ENCODE results near the gene NPSR1.
A peak's percentile ranks its signal among the peaks of the same experiment; 100 is the strongest.
"Not testable (repeated sequence)": the region's sequence is repeated elsewhere in the genome, so short reads cannot be mapped to it uniquely, and the experiment has no call there.

The NPSR1 gene

GRCh38 chr7:34759477-34760125 lies 101.6 kb downstream of the NPSR1 start:
- peak in 3 of 4 experiments; percentile 3 to 18 (median 17) for DNase-seq

DNA sequence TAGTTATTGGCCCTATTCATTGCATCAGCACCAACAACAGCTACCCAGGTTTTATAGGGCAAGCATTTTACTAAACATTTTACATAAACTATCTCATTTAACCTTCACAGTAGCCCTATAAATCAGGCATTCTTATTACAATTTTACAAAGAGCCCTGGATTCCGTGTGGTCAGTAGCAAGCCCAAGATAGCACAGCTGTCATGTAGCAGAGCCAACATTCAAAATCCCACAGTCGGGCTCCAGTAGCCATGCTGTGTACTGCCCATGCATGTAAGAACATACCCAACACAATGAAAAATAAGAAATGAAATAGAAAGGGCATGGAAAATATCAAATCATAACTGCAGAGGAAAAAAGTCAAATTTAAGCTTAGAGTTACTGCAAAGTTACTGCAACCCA lies 102.3 kb downstream of the NPSR1 start:
- no peak for DNase-seq

DNA sequence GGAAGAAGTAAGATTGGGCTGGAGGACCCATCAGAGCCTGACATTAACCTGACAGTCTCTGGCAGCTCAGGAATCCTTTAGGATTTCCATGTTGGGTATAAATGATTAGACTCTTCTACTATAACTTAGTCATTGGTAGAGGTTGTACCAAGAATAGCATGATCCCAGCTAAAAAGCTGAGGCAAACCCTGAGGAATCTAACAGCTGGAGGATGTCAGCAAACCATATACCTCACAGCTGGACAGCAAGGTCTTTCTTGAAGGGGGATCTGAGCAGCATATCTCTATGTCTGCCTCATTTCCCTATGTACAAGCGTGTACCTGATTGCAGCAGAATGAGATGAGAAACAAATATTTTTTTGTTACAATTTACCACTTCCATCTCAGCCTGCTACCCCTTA lies 103.2 kb downstream of the NPSR1 start:
- DNase-seq = no peak

DNA sequence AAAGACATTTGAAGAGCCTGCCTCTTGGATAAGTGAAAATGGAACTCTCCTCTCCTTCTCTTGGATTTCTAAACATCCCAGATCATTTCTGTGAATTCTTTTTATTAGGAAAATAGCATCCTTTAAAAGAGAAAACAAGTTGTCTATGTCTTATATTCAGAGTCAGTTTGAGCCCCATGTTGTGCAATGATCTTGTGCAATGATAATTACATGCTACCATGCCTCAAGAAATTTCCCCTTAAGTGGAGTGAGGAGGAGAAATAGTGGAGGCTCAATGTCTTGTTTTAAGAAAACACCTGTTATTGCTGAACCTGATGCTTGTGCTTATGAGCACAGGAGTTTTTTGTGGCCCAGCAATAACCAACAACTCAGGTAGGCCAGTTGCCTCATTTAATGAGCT lies 103.6 kb downstream of the NPSR1 start:
- peak in 2 of 4 experiments; percentile 30 to 32 for DNase-seq

GRCh38 chr7:34762764-34763163 lies 104.7 kb downstream of the NPSR1 start:
- peak in 2 of 4 experiments; percentile 33 to 61 for DNase-seq

GRCh38 chr7:34772296-34772938 lies 114.4 kb downstream of the NPSR1 start:
- no peak for DNase-seq

GRCh38 chr7:34776748-34777358 lies 118.8 kb downstream of the NPSR1 start:
- peak in 1 of 4 experiments; percentile 2 for DNase-seq

- DNase-seq = no peak
These were observed 122.5 kb downstream of the NPSR1 start for GRCh38 chr7:34780546-34780945.

DNA sequence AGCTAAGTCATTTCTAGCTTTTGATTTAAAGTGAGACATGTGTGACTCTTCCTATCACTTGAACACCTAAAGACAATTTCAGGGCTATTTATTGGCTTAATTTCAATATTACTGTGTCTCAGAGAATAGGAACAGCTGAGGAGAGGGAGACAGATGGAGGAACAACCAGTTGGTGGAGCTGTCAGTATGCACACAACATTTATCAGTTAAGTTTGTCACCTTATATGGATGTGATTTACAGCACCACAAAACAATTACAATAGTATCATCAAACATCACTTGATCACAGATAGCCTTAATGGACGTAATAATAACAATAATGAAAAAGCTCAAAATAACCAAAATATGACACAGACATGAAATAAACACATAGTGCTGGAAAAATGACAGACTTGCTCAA lies 129.6 kb downstream of the NPSR1 start:
- DNase-seq = no peak

- no peak for DNase-seq
These were observed 148.8 kb downstream of the NPSR1 start for GRCh38 chr7:34806831-34807230.

- DNase-seq = peak in 1 of 4 experiments; percentile 7
These were observed 149.7 kb downstream of the NPSR1 start for GRCh38 chr7:34807548-34808340.

GRCh38 chr7:34814203-34814842 lies 156.3 kb downstream of the NPSR1 start:
- not testable (repeated sequence) for DNase-seq

GRCh38 chr7:34821932-34822558 lies 164.0 kb downstream of the NPSR1 start:
- DNase-seq = no peak

DNA sequence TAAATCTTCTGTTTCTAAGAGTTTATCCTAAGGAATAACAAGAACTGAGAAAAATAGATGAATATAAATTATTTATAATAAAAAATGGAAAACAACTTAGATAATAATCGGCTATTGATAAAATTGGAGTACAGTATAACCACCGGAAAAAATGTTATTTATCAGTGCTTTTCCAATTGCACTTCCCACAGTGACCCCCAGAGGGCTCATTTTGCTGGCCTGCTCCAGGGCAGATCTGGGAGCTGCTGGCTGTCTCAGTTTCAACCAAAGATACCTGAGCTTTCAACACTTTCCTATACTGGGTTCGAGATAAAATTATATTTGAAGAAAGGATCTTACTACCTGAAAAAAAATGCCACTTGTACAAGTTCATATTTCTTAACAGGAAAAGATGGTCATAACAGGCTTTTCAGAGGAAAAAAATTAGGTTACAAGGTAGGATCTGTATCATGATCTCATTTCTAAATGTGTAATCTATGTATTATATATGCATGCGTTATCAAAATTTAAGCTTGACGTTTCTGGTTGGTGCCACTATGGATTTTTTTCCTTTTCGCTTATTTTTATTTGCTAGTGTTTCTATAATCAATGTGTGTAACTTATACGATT lies 165.7 kb downstream of the NPSR1 start:
- DNase-seq = peak; percentile 29 to 67 (median 46)

GRCh38 chr7:34825221-34825620 lies 167.2 kb downstream of the NPSR1 start:
- no peak for DNase-seq

- DNase-seq = no peak
These were observed 172.4 kb downstream of the NPSR1 start for GRCh38 chr7:34830390-34830789.

GRCh38 chr7:34831436-34831835 lies 173.4 kb downstream of the NPSR1 start:
- no peak for DNase-seq

DNA sequence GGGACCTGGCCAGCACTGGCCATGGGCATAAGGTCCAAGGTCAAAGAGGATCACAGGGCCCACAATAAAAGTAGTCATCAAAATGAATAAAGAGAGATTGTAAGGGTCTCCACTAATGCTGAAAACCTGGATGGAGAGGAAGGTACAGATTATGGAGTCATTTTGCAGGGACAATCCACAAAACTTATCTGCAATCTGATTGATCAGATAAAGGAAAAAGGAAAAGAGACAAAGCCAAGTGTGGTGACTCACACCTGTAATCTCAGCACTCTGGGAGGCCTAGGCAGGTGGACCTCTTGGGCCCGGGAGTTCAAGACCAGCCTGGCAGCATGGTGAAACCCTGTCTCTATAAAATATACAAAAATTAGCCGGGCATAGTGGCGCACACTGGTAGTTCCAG lies 174.0 kb downstream of the NPSR1 start:
- DNase-seq = no peak

DNA sequence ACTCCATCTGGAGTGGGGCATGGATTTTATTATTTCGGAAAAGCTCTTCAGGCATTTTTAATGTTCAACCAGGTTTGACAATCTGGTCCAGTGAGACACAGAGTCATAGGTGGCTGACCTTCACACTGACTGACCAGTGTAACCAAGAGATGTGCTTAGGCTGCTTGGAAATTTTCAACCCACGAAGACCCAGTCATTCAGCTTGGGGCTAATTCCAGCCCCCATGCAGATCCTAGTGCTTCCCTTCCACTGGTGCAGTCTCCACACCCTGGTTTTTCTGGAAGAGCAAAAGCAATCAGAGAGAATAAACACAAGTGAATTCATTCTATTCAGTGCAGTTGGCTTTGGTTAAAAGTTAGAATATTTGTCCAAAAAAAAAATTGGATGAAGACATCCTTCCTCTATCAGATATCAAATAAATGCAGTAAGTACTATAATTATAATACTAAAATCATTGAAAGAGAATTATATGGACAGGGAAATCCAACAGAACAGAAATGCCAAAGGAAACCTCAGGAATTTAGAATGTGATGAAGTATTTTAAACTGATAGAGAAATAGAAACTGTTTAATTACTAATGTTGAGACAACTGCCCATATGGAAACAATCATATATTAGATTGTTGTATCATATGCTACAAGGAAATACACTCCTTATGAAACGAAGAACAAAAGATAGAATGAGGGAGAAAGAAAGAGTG lies 178.0 kb downstream of the NPSR1 start:
- DNase-seq = no peak

GRCh38 chr7:34837316-34837715 lies 179.3 kb downstream of the NPSR1 start:
- DNase-seq = no peak

- no peak for DNase-seq
These were observed 179.8 kb downstream of the NPSR1 start for GRCh38 chr7:34837801-34838201.

Measured in suppressor macrophage (primary cell).